Adrenal gland (tissue), 5 donors: Measurements from ENCODE around the gene RNASE2.
"Not testable (repeated sequence)": the region's sequence is repeated elsewhere in the genome, so short reads cannot be mapped to it uniquely, and the experiment has no call there.

ENCODE experiments used
- POLR2A ChIP-seq, 2 donors: fragments of 450-650 bp; IDR thresholded peaks; one replicate each; pipeline ENCODE4 v1.6.1; 2017; ENCODE audit warnings: antibody characterized with exemption in 2 of 2, mild to moderate bottlenecking in 2 of 2, moderate library complexity in 1 of 2
- TF ChIP-seq, protein P1 (sequence below), 6 experiments: fragments of 450-650 bp in 4 of 6; fragments of 200-600 bp in 2 of 6; sonication (generic) in 1 of 6; IDR thresholded peaks; 1 replicate in 5 of 6; 2 replicates in 1 of 6; pipeline versions ENCODE4 v1.5.1 to v1.8.0; 2016 to 2021; ENCODE audit warnings: antibody characterized with exemption in 6 of 6, mild to moderate bottlenecking in 2 of 6, moderate library complexity in 1 of 6
- donor health status: DM: no; HTN: no; CAD: no.

DNA sequence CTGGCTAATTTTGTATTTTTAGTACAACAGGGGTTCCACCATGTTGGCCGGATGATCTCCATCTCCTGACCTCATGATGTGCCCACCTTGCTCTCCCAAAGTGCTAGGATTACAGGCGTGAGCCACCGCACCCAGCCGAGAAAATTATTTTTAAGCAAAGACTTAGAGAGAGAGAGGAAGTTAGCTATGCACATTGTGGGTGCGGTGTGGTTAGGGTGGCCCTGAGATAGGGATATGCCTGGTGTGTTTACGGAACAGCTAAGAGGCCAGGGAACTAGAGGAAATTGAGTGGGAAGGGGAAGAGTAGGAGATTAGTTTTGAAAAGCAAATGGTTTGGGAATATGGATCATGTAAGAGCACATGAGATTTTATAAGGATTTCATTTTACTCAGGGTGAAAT, 10.1 kb upstream of the RNASE2 start:
- TF ChIP-seq POLR2A (IDR thresholded peaks at IDR 0.05) = not testable (repeated sequence)
- TF ChIP-seq, protein P1, sequence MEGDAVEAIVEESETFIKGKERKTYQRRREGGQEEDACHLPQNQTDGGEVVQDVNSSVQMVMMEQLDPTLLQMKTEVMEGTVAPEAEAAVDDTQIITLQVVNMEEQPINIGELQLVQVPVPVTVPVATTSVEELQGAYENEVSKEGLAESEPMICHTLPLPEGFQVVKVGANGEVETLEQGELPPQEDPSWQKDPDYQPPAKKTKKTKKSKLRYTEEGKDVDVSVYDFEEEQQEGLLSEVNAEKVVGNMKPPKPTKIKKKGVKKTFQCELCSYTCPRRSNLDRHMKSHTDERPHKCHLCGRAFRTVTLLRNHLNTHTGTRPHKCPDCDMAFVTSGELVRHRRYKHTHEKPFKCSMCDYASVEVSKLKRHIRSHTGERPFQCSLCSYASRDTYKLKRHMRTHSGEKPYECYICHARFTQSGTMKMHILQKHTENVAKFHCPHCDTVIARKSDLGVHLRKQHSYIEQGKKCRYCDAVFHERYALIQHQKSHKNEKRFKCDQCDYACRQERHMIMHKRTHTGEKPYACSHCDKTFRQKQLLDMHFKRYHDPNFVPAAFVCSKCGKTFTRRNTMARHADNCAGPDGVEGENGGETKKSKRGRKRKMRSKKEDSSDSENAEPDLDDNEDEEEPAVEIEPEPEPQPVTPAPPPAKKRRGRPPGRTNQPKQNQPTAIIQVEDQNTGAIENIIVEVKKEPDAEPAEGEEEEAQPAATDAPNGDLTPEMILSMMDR (IDR thresholded peaks at IDR 0.05) = not testable (repeated sequence)
